Smooth muscle cell (in vitro differentiated cells): ENCODE measurements around the gene RNF144B. TPM values are rescaled to one million over a fixed set of nuclear protein-coding genes. Genes with fewer than 3 reads are reported as not detected.
A peak's percentile ranks its signal among the peaks of the same experiment; 100 is the strongest.

ENCODE experiments used
- DNase-seq: peaks from one replicate; lab custom pipeline; 2025; ENCODE audit not compliant: unreplicated experiment; lab: John Stamatoyannopoulos, UW
- H2AFZ ChIP-seq: fragments of 200-600 bp; sonication (generic); 2 replicates; pipeline ENCODE4 v1.6.0; 2016; ENCODE audit warnings: antibody characterized with exemption, low read depth, mild to moderate bottlenecking
- H3F3A ChIP-seq: fragments of 200-600 bp; sonication (generic); 2 replicates; pipeline ENCODE4 v1.6.0; 2017; ENCODE audit warnings: antibody characterized with exemption, low read depth
- H3K27ac ChIP-seq: fragments of 200-600 bp; sonication (generic); 2 replicates; pipeline ENCODE4 v1.5.1; 2016; ENCODE audit warnings: low read depth, mild to moderate bottlenecking
- H3K27me3 ChIP-seq: fragments of 200-600 bp; sonication (generic); 2 replicates; pipeline ENCODE4 v1.6.1; 2016; ENCODE audit warnings: low read depth, mild to moderate bottlenecking
- H3K36me3 ChIP-seq: fragments of 200-600 bp; sonication (generic); 2 replicates; pipeline ENCODE4 v1.5.1; 2016; ENCODE audit warnings: low read depth
- H3K4me1 ChIP-seq: fragments of 200-600 bp; sonication (generic); 2 replicates; pipeline ENCODE4 v1.5.1; 2016; ENCODE audit warnings: low read depth
- H3K4me2 ChIP-seq: fragments of 200-600 bp; sonication (generic); 2 replicates; pipeline ENCODE4 v1.6.0; 2016; ENCODE audit warnings: mild to moderate bottlenecking
- H3K4me3 ChIP-seq: fragments of 200-600 bp; sonication (generic); 2 replicates; pipeline ENCODE4 v1.5.1; 2016; ENCODE audit warnings: mild to moderate bottlenecking
- H3K79me2 ChIP-seq: fragments of 200-600 bp; sonication (generic); 2 replicates; pipeline ENCODE4 v1.6.0; 2016; ENCODE audit warnings: low read depth, mild to moderate bottlenecking
- H3K9ac ChIP-seq: fragments of 200-600 bp; sonication (generic); 2 replicates; pipeline ENCODE4 v1.6.0; 2016; ENCODE audit warnings: low read depth
- H3K9me3 ChIP-seq: fragments of 200-600 bp; sonication (generic); replicated peaks from 2 replicates; pipeline ENCODE4 v1.5.1; 2016; ENCODE audit warnings: low read depth
- H4K20me1 ChIP-seq: fragments of 200-600 bp; sonication (generic); 2 replicates; pipeline ENCODE4 v1.6.0; 2016; ENCODE audit warnings: low read depth
- WGBS: methylation state at CpG from one replicate; pipeline ENCODE4 v1.1.7; 2016; ENCODE audit warnings: low lambda C conversion rate; 5-methylcytosine and 5-hydroxymethylcytosine counted together
- polyA plus RNA-seq: library from polyadenylated mRNA; unstranded; fragments of >200 nt; fragmentation: Nextera tagmentation; extraction: Ambion mirVana; gene quantifications from 2 replicates; pipeline ENCODE4 v1.2.1, GENCODE V29; 2016
- total RNA-seq: library from RNA; depleted of rRNA; stranded (reverse); fragments of >200 nt; gene quantifications from 2 replicates; pipeline ENCODE4 v1.2.3, GENCODE V29; 2014
- TF ChIP-seq, protein P1 (sequence below): fragments of 200-600 bp; sonication (generic); IDR thresholded peaks from 2 replicates; pipeline ENCODE4 v1.5.1; 2017; ENCODE audit warnings: borderline replicate concordance, mild to moderate bottlenecking, antibody characterized with exemption; ENCODE audit not compliant: insufficient read depth, poor library complexity, severe bottlenecking

RNF144B gene
- total and polyA plus RNA-seq, 2 experiments from 2014 or later: 3.4 to 10.9 TPM

DNA sequence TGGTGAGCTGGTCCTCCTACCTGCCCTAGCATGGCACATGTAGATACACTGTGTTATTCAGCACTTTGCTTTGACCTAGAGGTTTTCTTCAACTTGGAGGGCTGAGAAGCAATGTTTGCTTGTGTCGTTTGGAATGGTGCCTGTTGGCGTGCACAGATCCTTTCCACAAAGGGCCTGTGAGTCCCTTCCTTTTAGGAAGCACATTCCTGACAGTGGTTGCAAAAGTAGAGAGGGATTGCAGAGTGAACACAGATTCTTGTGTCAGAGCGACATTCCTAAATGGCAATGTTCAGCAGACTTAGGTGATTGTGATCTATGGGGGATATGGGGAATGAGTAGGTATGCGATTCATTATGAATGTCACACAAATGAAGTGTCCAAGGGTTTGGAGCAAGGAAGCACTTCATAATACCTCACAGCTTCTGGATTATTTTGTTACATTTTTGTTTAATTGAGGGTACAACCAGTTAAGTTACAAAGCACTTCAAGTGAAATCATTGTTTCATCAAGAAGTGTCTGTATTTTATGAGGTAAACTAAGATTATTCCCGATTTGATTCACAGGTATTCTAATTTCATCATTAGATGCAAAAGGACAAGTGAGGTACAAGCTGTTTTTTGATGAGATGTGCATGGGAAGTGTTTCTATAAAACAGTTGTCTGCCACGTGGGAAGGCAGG, 713 bp upstream of the RNF144B start:
- TF ChIP-seq, protein P1, sequence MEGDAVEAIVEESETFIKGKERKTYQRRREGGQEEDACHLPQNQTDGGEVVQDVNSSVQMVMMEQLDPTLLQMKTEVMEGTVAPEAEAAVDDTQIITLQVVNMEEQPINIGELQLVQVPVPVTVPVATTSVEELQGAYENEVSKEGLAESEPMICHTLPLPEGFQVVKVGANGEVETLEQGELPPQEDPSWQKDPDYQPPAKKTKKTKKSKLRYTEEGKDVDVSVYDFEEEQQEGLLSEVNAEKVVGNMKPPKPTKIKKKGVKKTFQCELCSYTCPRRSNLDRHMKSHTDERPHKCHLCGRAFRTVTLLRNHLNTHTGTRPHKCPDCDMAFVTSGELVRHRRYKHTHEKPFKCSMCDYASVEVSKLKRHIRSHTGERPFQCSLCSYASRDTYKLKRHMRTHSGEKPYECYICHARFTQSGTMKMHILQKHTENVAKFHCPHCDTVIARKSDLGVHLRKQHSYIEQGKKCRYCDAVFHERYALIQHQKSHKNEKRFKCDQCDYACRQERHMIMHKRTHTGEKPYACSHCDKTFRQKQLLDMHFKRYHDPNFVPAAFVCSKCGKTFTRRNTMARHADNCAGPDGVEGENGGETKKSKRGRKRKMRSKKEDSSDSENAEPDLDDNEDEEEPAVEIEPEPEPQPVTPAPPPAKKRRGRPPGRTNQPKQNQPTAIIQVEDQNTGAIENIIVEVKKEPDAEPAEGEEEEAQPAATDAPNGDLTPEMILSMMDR: no peak
- Histone ChIP-seq H3K9me3 (no peaks in the 10 kb centered on the region), H3K79me2 (no peaks in the 10 kb centered on the region), H3F3A (no peaks in the 10 kb centered on the region), H3K4me1 (peaks cover 5% of the 10 kb centered on the region), H3K4me2 (peak overlapping the region; percentile 95), H2AFZ (peak overlapping the region; percentile 84), H3K9ac (no peak overlapping the region), H3K36me3 (no peaks in the 10 kb centered on the region), H3K27ac (no peak overlapping the region), H3K4me3 (peak overlapping the region; percentile 67), H4K20me1 (no peaks in the 10 kb centered on the region), H3K27me3 (peaks cover 31% of the 10 kb centered on the region)
- no peak for DNase-seq
- WGBS: 55% methylated on average over 6 of the region's 6 CpGs

DNA sequence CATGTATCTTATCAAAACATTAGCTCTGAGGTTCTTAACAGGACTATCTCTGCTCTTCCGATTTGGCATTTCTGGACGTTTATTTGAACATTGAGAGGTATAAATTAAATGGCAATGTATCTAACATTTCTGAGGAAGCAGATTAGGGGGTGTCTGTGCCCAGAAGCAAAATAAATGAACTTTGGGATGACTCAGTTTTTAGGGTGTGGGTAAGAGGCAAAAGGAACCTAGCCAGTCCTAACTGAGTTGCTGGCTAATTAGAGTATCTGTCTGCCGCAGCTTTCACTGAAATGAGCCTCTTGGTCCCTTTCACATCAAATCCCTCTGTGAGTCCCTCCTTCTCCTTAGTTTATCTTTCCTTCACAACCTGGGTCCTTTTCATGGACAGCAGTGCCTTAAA, 1.1 kb downstream of the RNF144B start:
- Histone ChIP-seq H3K9me3 (no peaks in the 10 kb centered on the region), H3K79me2 (no peaks in the 10 kb centered on the region)

DNA sequence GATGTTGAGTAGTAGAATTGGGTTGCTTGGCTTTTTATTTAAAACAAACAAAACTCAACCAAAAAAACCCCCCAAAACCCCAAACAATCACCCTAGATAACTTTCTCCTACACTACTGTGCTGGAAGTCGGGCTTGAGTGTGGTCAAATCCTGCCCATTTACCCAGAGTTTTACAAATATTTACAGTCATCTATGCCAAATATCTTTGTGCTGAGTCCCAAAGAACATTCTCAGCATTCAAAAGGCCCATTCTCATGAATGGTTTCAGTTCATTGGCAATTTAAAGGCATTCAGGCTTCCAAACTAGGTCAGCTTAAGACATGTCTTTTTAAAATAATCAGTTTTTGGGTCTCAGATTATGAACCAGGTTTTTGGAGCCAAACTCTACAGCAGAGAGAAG, 1.8 kb downstream of the RNF144B start:
- peak overlapping the region; percentile 20 for H3K27ac ChIP-seq
- TF ChIP-seq, protein P1: no peak

More for the DNA sequence above, 1.1 kb downstream of the RNF144B start:
- Histone ChIP-seq H4K20me1 (no peaks in the 10 kb centered on the region), H3K9ac (no peak overlapping the region), H3K27ac (no peak overlapping the region), H3K4me3 (peak overlapping the region; percentile 67), H3K27me3 (peaks cover 31% of the 10 kb centered on the region), H2AFZ (no peak overlapping the region), H3K4me1 (peaks cover 5% of the 10 kb centered on the region), H3K36me3 (no peaks in the 10 kb centered on the region), H3F3A (no peaks in the 10 kb centered on the region), H3K4me2 (peak overlapping the region; percentile 95)
- 43% methylated on average over 3 of the region's 3 CpGs for WGBS
- DNase-seq: no peak
- TF ChIP-seq, protein P1: no peak

DNA sequence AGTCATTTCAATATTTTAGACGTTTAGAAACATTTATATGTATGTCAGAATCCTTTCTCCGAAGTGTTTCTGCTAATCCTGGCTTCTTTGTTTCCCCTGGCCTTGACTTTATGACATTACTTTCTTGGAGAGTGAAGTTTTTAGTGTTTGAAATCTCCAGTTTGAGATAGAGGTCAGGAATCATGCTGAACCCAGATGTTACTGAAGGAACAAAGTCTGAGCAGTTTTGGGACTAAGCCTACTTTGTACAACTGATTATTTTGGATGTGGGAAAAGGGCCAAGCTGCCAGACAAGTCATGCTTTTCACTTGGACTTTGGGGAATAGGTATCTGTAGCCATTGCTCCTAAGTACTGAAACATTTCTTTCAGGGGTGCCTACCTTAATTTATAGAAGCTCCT, 2.3 kb downstream of the RNF144B start:
- 46% methylated on average over 2 of the region's 2 CpGs for WGBS
- H3K4me2 ChIP-seq: peak overlapping the region; percentile 95
- peaks cover 31% of the 10 kb centered on the region for H3K27me3 ChIP-seq
- no peaks in the 10 kb centered on the region for H3F3A ChIP-seq
- H3K36me3 ChIP-seq: no peaks in the 10 kb centered on the region
- no peak overlapping the region for H3K9ac ChIP-seq
- DNase-seq: no peak
- no peaks in the 10 kb centered on the region for H4K20me1 ChIP-seq
- H2AFZ ChIP-seq: no peak overlapping the region
- H3K79me2 ChIP-seq: no peaks in the 10 kb centered on the region
- H3K27ac ChIP-seq: peak overlapping the region; percentile 20
- TF ChIP-seq, protein P1: no peak
- no peak overlapping the region for H3K4me3 ChIP-seq
- peaks cover 5% of the 10 kb centered on the region for H3K4me1 ChIP-seq
- H3K9me3 ChIP-seq: no peaks in the 10 kb centered on the region

More for the DNA sequence above, 1.8 kb downstream of the RNF144B start:
- Histone ChIP-seq H3K9me3 (no peaks in the 10 kb centered on the region), H3K27me3 (peaks cover 31% of the 10 kb centered on the region), H3K36me3 (no peaks in the 10 kb centered on the region), H3K9ac (no peak overlapping the region), H3K4me2 (peak overlapping the region; percentile 95), H3K4me3 (peak overlapping the region; percentile 67), H3K79me2 (no peaks in the 10 kb centered on the region), H4K20me1 (no peaks in the 10 kb centered on the region), H2AFZ (no peak overlapping the region), H3F3A (no peaks in the 10 kb centered on the region), H3K4me1 (peaks cover 5% of the 10 kb centered on the region)
- DNase-seq: no peak
- 52% methylated on average over 1 of the region's 1 CpG for WGBS
